ENCODE measurements around the gene GHRH. TPM values are rescaled to one million over a fixed set of nuclear protein-coding genes. Genes with fewer than 3 reads are reported as not detected.

Gene GHRH
- total RNA-seq, 4 donors from 2014 or later = not detected

Other genes starting within 250 kb of the GHRH start
- 1 to 10 TPM; 3.4 to 5.3 (median 4.8) TPM for gene RBL1, start 165.8 kb downstream of the GHRH start, total RNA-seq
- gene RPN2, start 82.5 kb downstream of the GHRH start, total RNA-seq = 100 to 1,000 TPM in 2 of 4 donors, 10 to 100 TPM in 2; 76.0 to 128 (median 102) TPM
- 1 to 10 TPM in 3 of 4 donors, under 1 TPM in 1; 0.59 to 6.8 (median 2.3) TPM for gene MROH8, start 82.3 kb downstream of the GHRH start, total RNA-seq
- 10 to 100 TPM; 17.7 to 25.2 (median 21.4) TPM for gene MANBAL, start 27.8 kb upstream of the GHRH start, total RNA-seq
- gene SRC, start 84.3 kb upstream of the GHRH start, total RNA-seq = 10 to 100 TPM; 21.8 to 30.9 (median 25.1) TPM